ENCODE measurements around the gene NFE2L3. TPM values are rescaled to one million over a fixed set of nuclear protein-coding genes. Genes with fewer than 3 reads are reported as not detected.
"Not testable (repeated sequence)": the region's sequence is repeated elsewhere in the genome, so short reads cannot be mapped to it uniquely, and the experiment has no call there.

The NFE2L3 gene
- total and polyA plus RNA-seq, 2 experiments from 2014 or later: 6.5 to 10.0 TPM

DNA sequence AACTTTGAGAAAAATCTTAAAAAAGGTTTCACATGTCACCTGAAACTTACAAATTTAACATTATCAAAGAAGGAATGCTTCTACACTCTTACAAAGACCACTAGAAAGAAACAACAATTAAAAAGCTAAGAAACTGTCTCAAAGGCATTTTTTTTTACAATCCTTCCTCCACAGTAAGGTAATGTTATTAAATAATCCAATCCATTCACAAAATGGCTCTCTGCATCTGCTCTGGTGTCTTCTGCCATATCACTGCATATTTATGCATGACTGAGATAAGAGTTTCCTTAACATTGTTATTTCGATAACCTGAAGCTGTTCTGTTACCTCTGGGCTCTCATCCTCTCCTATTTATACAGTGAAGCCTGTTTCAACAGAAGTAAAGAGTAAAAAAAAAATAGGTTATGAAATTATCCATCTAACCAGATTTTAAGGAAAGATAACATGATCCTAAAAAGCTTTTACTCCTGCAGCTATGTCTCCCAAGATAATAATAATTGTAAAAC, 40.0 kb downstream of the NFE2L3 start:
- Histone ChIP-seq H3K27ac (no peak overlapping the region), H2AFZ (no peak overlapping the region), H3K27me3 (no peaks in the 10 kb centered on the region), H3K4me1 (ENCODE audit: insufficient read depth) (peaks cover 21% of the 10 kb centered on the region), H3K36me3 (replicated peaks; ENCODE audit: insufficient read depth, low read depth) (peaks cover 8% of the 10 kb centered on the region), H3K4me3 (no peak overlapping the region), H3K79me2 (peaks cover 75% of the 10 kb centered on the region), H3K4me2 (no peak overlapping the region), H3K9me3 (ENCODE audit: low read depth) (no peaks in the 10 kb centered on the region), H3K9me2 (replicated peaks; ENCODE audit: insufficient read depth) (no peaks in the 10 kb centered on the region), H4K20me1 (ENCODE audit: insufficient read depth, poor library complexity, severe bottlenecking) (peaks cover 97% of the 10 kb centered on the region)
- no peak for DNase-seq (ENCODE audit: low spot score)
- WGBS (ENCODE audit: low lambda C conversion rate, missing lambda C conversion rate): 94% methylated on average over 1 of the region's 1 CpG
- TF ChIP-seq EZH2 (IDR thresholded peaks at IDR 0.05; ENCODE audit: borderline replicate concordance) (no peak), EZH2phosphoT487 (IDR thresholded peaks at IDR 0.05; ENCODE audit: low read depth, severe bottlenecking, unreplicated experiment) (no peak)
- TF ChIP-seq, protein P1, sequence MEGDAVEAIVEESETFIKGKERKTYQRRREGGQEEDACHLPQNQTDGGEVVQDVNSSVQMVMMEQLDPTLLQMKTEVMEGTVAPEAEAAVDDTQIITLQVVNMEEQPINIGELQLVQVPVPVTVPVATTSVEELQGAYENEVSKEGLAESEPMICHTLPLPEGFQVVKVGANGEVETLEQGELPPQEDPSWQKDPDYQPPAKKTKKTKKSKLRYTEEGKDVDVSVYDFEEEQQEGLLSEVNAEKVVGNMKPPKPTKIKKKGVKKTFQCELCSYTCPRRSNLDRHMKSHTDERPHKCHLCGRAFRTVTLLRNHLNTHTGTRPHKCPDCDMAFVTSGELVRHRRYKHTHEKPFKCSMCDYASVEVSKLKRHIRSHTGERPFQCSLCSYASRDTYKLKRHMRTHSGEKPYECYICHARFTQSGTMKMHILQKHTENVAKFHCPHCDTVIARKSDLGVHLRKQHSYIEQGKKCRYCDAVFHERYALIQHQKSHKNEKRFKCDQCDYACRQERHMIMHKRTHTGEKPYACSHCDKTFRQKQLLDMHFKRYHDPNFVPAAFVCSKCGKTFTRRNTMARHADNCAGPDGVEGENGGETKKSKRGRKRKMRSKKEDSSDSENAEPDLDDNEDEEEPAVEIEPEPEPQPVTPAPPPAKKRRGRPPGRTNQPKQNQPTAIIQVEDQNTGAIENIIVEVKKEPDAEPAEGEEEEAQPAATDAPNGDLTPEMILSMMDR (IDR thresholded peaks at IDR 0.05; ENCODE audit: poor library complexity): no peak

DNA sequence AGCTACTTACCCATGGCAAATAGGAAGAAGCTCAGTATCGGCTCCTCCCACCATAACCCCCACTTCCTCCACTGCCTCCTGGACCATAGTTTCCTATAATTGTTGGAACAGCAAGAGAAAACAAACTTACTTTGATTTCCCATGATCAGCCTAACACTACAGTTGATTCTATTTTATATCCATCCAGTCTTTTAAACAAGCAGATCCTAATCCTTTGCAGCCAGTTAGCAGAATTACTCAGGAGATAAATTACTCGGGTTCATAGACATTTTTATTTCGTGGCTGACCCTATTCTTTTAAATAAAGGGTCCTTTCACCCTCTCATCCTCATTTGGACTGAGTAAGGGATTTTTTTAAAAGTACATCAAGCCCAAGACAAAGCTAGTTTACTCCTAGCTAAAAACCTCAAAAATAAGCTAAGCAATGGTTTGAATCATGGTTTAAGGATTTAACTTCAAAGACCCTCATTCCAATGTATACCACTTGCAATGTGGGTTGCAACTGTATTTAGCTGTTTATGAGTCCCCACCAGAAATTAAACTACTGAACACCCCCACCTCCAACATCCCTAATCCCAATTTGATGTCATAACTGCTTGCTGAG, 40.6 kb downstream of the NFE2L3 start:
- peaks cover 8% of the 10 kb centered on the region for H3K36me3 ChIP-seq (replicated peaks; ENCODE audit: insufficient read depth, low read depth)
- WGBS (ENCODE audit: low lambda C conversion rate, missing lambda C conversion rate): 88% methylated on average over 3 of the region's 3 CpGs
- H3K79me2 ChIP-seq: peaks cover 81% of the 10 kb centered on the region

GRCh38 chr7:26193432-26194207, 41.6 kb downstream of the NFE2L3 start:
- no peaks in the 10 kb centered on the region for H3K9me3 ChIP-seq (ENCODE audit: low read depth)
- peaks cover 8% of the 10 kb centered on the region for H3K36me3 ChIP-seq (replicated peaks; ENCODE audit: insufficient read depth, low read depth)
- peaks cover 25% of the 10 kb centered on the region for H3K4me1 ChIP-seq (ENCODE audit: insufficient read depth)
- H3K4me3 ChIP-seq: no peak overlapping the region
- H3K27me3 ChIP-seq: no peaks in the 10 kb centered on the region
- WGBS (ENCODE audit: low lambda C conversion rate, missing lambda C conversion rate): 85% methylated on average over 8 of the region's 8 CpGs
- no peaks in the 10 kb centered on the region for H3K9me2 ChIP-seq (replicated peaks; ENCODE audit: insufficient read depth)
- DNase-seq (ENCODE audit: low spot score): no peak
- peaks cover 99% of the 10 kb centered on the region for H4K20me1 ChIP-seq (ENCODE audit: insufficient read depth, poor library complexity, severe bottlenecking)
- peaks cover 91% of the 10 kb centered on the region for H3K79me2 ChIP-seq
- no peak overlapping the region for H2AFZ ChIP-seq
- H3K4me2 ChIP-seq: peak overlapping the region; percentile 6
- peak overlapping the region; percentile 9 for H3K27ac ChIP-seq
- TF ChIP-seq, protein P1 (IDR thresholded peaks at IDR 0.05; ENCODE audit: poor library complexity): no peak
- TF ChIP-seq EZH2 (IDR thresholded peaks at IDR 0.05; ENCODE audit: borderline replicate concordance) (no peak), EZH2phosphoT487 (IDR thresholded peaks at IDR 0.05; ENCODE audit: low read depth, severe bottlenecking, unreplicated experiment) (no peak)

More for the DNA sequence above, 40.6 kb downstream of the NFE2L3 start:
- H3K4me1 ChIP-seq (ENCODE audit: insufficient read depth): peaks cover 25% of the 10 kb centered on the region
- no peak overlapping the region for H2AFZ ChIP-seq
- H3K27ac ChIP-seq: no peak overlapping the region
- peaks cover 99% of the 10 kb centered on the region for H4K20me1 ChIP-seq (ENCODE audit: insufficient read depth, poor library complexity, severe bottlenecking)
- no peak for DNase-seq (ENCODE audit: low spot score)
- H3K4me2 ChIP-seq: no peak overlapping the region
- H3K9me2 ChIP-seq (replicated peaks; ENCODE audit: insufficient read depth): no peaks in the 10 kb centered on the region
- H3K4me3 ChIP-seq: no peak overlapping the region
- no peaks in the 10 kb centered on the region for H3K9me3 ChIP-seq (ENCODE audit: low read depth)
- no peaks in the 10 kb centered on the region for H3K27me3 ChIP-seq
- no peak for TF ChIP-seq EZH2phosphoT487 (IDR thresholded peaks at IDR 0.05; ENCODE audit: low read depth, severe bottlenecking, unreplicated experiment)
- no peak for TF ChIP-seq EZH2 (IDR thresholded peaks at IDR 0.05; ENCODE audit: borderline replicate concordance)
- TF ChIP-seq, protein P1 (IDR thresholded peaks at IDR 0.05; ENCODE audit: poor library complexity): no peak

GRCh38 chr7:26194764-26195163, 42.8 kb downstream of the NFE2L3 start:
- not testable (repeated sequence) for H2AFZ ChIP-seq; H3K27me3 ChIP-seq; H3K36me3 ChIP-seq (replicated peaks; ENCODE audit: insufficient read depth, low read depth); H3K9me3 ChIP-seq (ENCODE audit: low read depth); DNase-seq (ENCODE audit: low spot score); H3K27ac ChIP-seq; H3K9me2 ChIP-seq (replicated peaks; ENCODE audit: insufficient read depth); H3K4me3 ChIP-seq
- peaks cover 95% of the 10 kb centered on the region for H3K79me2 ChIP-seq
- peak overlapping the region; percentile 6 for H3K4me2 ChIP-seq
- peaks cover 25% of the 10 kb centered on the region for H3K4me1 ChIP-seq (ENCODE audit: insufficient read depth)
- WGBS (ENCODE audit: low lambda C conversion rate, missing lambda C conversion rate): 82% methylated on average over 10 of the region's 11 CpGs
- H4K20me1 ChIP-seq (ENCODE audit: insufficient read depth, poor library complexity, severe bottlenecking): peaks cover 98% of the 10 kb centered on the region

All from hepatocyte (in vitro differentiated cells).